HepG2 (cell line): ENCODE results near the gene UNC5CL. TPM values are rescaled to one million over a fixed set of nuclear protein-coding genes. Genes with fewer than 3 reads are reported as not detected.

Experiments used
- ETV5 ChIP-seq: IDR thresholded peaks from 2 replicates; pipeline ENCODE4 v1.6.1; 2018; ENCODE audit warnings: missing biosample characterization, missing genetic modification reagents, inconsistent platforms, borderline replicate concordance
- ETV6 ChIP-seq: sonication (generic); formaldehyde crosslinking; conservative IDR thresholded peaks from 2 replicates; pipeline ENCODE4 v1.4.0; 2020; ENCODE audit warnings: missing genetic modification reagents
- FOXC1 ChIP-seq: sonication (generic); formaldehyde crosslinking; IDR thresholded peaks from 2 replicates; pipeline ENCODE4 v1.8.0; 2022; ENCODE audit warnings: mild to moderate bottlenecking, missing genetic modification reagents, borderline replicate concordance
- GATAD2A ChIP-seq: IDR thresholded peaks from 2 replicates; pipeline ENCODE4 v1.6.1; 2016
- KDM1A ChIP-seq: IDR thresholded peaks from 2 replicates; pipeline ENCODE4 v1.6.1; 2016; ENCODE audit warnings: missing compliant biosample characterization
- PHF21A ChIP-seq: sonication (generic); formaldehyde crosslinking; IDR thresholded peaks from 2 replicates; pipeline ENCODE4 v1.5.0; 2020; ENCODE audit warnings: mild to moderate bottlenecking, missing genetic modification reagents
- RARA ChIP-seq: IDR thresholded peaks from 2 replicates; pipeline ENCODE4 v1.6.1; 2016; ENCODE audit warnings: missing genetic modification reagents, missing compliant biosample characterization
- RFX3 ChIP-seq: IDR thresholded peaks from 2 replicates; pipeline ENCODE4 v1.6.1; 2016; ENCODE audit warnings: missing biosample characterization, missing genetic modification reagents
- SNAPC2 ChIP-seq: sonication (generic); formaldehyde crosslinking; IDR thresholded peaks from 2 replicates; pipeline ENCODE4 v1.8.1; 2022; ENCODE audit warnings: mild to moderate bottlenecking, missing genetic modification reagents
- ZFP36L1 ChIP-seq: sonication (generic); formaldehyde crosslinking; IDR thresholded peaks from 2 replicates; pipeline ENCODE4 v1.8.0; 2022; ENCODE audit warnings: mild to moderate bottlenecking, missing genetic modification reagents, moderate library complexity
- ZNF556 ChIP-seq: sonication (generic); formaldehyde crosslinking; IDR thresholded peaks from 2 replicates; pipeline ENCODE4 v1.4.0; 2020; ENCODE audit warnings: mild to moderate bottlenecking, missing genetic modification reagents, borderline replicate concordance
- ZNF775 ChIP-seq: sonication (generic); formaldehyde crosslinking; IDR thresholded peaks from 2 replicates; pipeline ENCODE4 v1.4.0; 2020; ENCODE audit warnings: missing genetic modification reagents, mild to moderate bottlenecking, moderate library complexity, borderline replicate concordance
- ZNF839 ChIP-seq: sonication (generic); formaldehyde crosslinking; IDR thresholded peaks from 2 replicates; pipeline ENCODE4 v1.4.0; 2020; ENCODE audit warnings: missing genetic modification reagents, mild to moderate bottlenecking, borderline replicate concordance
- polyA plus RNA-seq, 8 experiments: library from polyadenylated mRNA; depleted of rRNA in 3 of 8; stranded (reverse) in 7 of 8; unstranded in 1 of 8; fragments of >200 nt; fragmentation: Illumina TruSeq in 4 of 8; extraction: Trizol in 4 of 8; gene quantifications; 2 replicates each; pipeline versions ENCODE4 v1.2.1 to v1.2.3, GENCODE V29; 2011 to 2016; ENCODE audit warnings: low read depth in 4 of 8, missing spikeins in 1 of 8, mixed read lengths in 1 of 8; ENCODE audit not compliant: insufficient read depth in 1 of 8
- total RNA-seq, 5 experiments: library from RNA; depleted of rRNA; stranded (reverse); fragments of >200 nt; fragmentation: Illumina TruSeq; extraction: Trizol; gene quantifications; 2 replicates each; pipeline ENCODE4 v1.2.3, GENCODE V29; 2016; ENCODE audit warnings: low read depth in 1 of 5
- TF ChIP-seq, protein P1 (sequence below): sonication (generic); formaldehyde crosslinking; conservative IDR thresholded peaks from 2 replicates; pipeline ENCODE4 v1.8.1; 2023; ENCODE audit warnings: missing genetic modification reagents
- TF ChIP-seq, protein P2 (sequence below): sonication (generic); formaldehyde crosslinking; IDR thresholded peaks from 2 replicates; pipeline ENCODE4 v1.4.0; 2020; ENCODE audit warnings: missing genetic modification reagents
- TF ChIP-seq, protein P3 (sequence below): sonication (generic); formaldehyde crosslinking; IDR thresholded peaks from 2 replicates; pipeline ENCODE4 v1.5.0; 2020; ENCODE audit warnings: missing genetic modification reagents
- TF ChIP-seq, protein P4 (sequence below), 2 experiments: sonication (generic) in 1 of 2; formaldehyde crosslinking in 1 of 2; IDR thresholded peaks; 2 replicates each; pipeline versions ENCODE4 v1.4.0 to v1.6.1; 2018 to 2020; ENCODE audit warnings: missing genetic modification reagents in 2 of 2, borderline replicate concordance in 1 of 2, low read depth in 1 of 2, mild to moderate bottlenecking in 1 of 2, missing biosample characterization in 1 of 2
- TF ChIP-seq, protein P5 (sequence below): sonication (generic); formaldehyde crosslinking; IDR thresholded peaks from 2 replicates; pipeline ENCODE4 v1.5.0; 2020; ENCODE audit warnings: mild to moderate bottlenecking, missing genetic modification reagents
- TF ChIP-seq, protein P6 (sequence below): sonication (generic); formaldehyde crosslinking; IDR thresholded peaks from 2 replicates; pipeline ENCODE4 v1.8.0; 2022; ENCODE audit warnings: mild to moderate bottlenecking, missing genetic modification reagents, moderate library complexity

The UNC5CL gene
- total and polyA plus RNA-seq, 2 of the 13 experiments (the other 11 are each of a cell fraction or from before 2014, with no cell fraction given): 2.4 to 2.5 TPM

DNA sequence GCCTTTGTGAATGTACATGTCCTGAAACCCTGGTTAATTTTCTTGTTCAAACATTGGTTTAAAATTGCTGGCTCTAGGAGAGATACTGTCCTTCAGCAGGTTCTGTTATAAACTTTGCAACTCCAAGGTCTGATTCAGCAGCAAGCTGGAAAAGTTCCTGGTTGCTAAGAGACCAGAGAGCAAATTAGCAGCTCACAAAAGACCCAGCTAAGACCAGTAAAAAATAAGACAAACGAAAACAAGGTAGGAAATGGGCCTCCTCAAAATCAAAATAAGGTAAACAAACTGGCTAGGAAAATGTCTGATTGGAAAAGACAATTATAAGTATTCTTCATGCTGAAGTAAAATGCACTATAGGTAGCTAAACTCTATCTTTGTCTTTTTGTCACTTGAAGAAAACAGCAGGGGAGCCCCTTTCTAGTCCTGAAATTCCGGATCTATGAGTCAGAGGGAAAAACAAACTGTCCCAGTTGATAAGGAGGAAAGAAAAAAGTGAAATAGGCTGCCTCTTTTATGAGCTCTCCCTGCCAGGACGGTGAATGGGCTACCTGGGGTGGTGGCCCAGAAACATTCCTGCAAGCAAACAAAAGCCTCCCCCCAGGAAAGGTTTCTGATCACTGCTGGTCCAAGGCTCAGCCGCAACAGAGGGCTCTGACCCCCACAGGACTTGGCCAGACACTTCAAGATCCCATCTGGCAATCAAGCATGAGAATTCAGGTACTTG lies 41.6 kb downstream of the UNC5CL start (continued):
- TF ChIP-seq, protein P1, sequence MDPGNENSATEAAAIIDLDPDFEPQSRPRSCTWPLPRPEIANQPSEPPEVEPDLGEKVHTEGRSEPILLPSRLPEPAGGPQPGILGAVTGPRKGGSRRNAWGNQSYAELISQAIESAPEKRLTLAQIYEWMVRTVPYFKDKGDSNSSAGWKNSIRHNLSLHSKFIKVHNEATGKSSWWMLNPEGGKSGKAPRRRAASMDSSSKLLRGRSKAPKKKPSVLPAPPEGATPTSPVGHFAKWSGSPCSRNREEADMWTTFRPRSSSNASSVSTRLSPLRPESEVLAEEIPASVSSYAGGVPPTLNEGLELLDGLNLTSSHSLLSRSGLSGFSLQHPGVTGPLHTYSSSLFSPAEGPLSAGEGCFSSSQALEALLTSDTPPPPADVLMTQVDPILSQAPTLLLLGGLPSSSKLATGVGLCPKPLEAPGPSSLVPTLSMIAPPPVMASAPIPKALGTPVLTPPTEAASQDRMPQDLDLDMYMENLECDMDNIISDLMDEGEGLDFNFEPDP (CRISPR knock-in tag): no peak
- TF ChIP-seq, protein P2, sequence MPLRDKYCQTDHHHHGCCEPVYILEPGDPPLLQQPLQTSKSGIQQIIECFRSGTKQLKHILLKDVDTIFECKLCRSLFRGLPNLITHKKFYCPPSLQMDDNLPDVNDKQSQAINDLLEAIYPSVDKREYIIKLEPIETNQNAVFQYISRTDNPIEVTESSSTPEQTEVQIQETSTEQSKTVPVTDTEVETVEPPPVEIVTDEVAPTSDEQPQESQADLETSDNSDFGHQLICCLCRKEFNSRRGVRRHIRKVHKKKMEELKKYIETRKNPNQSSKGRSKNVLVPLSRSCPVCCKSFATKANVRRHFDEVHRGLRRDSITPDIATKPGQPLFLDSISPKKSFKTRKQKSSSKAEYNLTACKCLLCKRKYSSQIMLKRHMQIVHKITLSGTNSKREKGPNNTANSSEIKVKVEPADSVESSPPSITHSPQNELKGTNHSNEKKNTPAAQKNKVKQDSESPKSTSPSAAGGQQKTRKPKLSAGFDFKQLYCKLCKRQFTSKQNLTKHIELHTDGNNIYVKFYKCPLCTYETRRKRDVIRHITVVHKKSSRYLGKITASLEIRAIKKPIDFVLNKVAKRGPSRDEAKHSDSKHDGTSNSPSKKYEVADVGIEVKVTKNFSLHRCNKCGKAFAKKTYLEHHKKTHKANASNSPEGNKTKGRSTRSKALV (CRISPR knock-in tag): 0 out of 2 replicates have a peak, but pooled peaks have one; percentile 21
- no peak for TF ChIP-seq ZNF839
- peak; percentile 36; the same call in 1 of the 2 replicates for TF ChIP-seq RARA
- peak; percentile 75 for TF ChIP-seq RFX3 (CRISPR knock-in tag)
- peak; percentile 54; the same call in 1 of the 2 replicates for TF ChIP-seq ETV5 (CRISPR knock-in tag)
- TF ChIP-seq, protein P3, sequence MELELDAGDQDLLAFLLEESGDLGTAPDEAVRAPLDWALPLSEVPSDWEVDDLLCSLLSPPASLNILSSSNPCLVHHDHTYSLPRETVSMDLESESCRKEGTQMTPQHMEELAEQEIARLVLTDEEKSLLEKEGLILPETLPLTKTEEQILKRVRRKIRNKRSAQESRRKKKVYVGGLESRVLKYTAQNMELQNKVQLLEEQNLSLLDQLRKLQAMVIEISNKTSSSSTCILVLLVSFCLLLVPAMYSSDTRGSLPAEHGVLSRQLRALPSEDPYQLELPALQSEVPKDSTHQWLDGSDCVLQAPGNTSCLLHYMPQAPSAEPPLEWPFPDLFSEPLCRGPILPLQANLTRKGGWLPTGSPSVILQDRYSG: no peak
- TF ChIP-seq, protein P4, sequence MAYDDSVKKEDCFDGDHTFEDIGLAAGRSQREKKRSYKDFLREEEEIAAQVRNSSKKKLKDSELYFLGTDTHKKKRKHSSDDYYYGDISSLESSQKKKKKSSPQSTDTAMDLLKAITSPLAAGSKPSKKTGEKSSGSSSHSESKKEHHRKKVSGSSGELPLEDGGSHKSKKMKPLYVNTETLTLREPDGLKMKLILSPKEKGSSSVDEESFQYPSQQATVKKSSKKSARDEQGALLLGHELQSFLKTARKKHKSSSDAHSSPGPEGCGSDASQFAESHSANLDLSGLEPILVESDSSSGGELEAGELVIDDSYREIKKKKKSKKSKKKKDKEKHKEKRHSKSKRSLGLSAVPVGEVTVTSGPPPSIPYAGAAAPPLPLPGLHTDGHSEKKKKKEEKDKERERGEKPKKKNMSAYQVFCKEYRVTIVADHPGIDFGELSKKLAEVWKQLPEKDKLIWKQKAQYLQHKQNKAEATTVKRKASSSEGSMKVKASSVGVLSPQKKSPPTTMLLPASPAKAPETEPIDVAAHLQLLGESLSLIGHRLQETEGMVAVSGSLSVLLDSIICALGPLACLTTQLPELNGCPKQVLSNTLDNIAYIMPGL (CRISPR knock-in tag; IDR thresholded peaks at IDR 0.05; ENCODE audit: borderline replicate concordance in 1 of 2, low read depth in 1 of 2): peak in 1 of 2 experiments; percentile 36; a peak in 1 of 4 replicates
- TF ChIP-seq, protein P5, sequence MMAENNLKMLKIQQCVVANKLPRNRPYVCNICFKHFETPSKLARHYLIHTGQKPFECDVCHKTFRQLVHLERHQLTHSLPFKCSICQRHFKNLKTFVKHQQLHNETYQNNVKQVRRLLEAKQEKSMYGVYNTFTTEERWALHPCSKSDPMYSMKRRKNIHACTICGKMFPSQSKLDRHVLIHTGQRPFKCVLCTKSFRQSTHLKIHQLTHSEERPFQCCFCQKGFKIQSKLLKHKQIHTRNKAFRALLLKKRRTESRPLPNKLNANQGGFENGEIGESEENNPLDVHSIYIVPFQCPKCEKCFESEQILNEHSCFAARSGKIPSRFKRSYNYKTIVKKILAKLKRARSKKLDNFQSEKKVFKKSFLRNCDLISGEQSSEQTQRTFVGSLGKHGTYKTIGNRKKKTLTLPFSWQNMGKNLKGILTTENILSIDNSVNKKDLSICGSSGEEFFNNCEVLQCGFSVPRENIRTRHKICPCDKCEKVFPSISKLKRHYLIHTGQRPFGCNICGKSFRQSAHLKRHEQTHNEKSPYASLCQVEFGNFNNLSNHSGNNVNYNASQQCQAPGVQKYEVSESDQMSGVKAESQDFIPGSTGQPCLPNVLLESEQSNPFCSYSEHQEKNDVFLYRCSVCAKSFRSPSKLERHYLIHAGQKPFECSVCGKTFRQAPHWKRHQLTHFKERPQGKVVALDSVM (CRISPR knock-in tag): no peak
- TF ChIP-seq ZFP36L1 (CRISPR knock-in tag): no peak; the same call in 1 of the 2 replicates
- TF ChIP-seq, protein P6, sequence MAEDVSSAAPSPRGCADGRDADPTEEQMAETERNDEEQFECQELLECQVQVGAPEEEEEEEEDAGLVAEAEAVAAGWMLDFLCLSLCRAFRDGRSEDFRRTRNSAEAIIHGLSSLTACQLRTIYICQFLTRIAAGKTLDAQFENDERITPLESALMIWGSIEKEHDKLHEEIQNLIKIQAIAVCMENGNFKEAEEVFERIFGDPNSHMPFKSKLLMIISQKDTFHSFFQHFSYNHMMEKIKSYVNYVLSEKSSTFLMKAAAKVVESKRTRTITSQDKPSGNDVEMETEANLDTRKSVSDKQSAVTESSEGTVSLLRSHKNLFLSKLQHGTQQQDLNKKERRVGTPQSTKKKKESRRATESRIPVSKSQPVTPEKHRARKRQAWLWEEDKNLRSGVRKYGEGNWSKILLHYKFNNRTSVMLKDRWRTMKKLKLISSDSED (CRISPR knock-in tag): no peak
- TF ChIP-seq KDM1A (CRISPR knock-in tag): peak; percentile 58
- peak; percentile 79 for TF ChIP-seq GATAD2A
- no peak for TF ChIP-seq FOXC1
- TF ChIP-seq PHF21A (CRISPR knock-in tag): peak; percentile 81
- no peak for TF ChIP-seq ZNF775 (CRISPR knock-in tag)
- 0 out of 2 replicates have a peak, but pooled peaks have one; percentile 16 for TF ChIP-seq SNAPC2
- TF ChIP-seq ZNF556: peak; percentile 33; the same call in 1 of the 2 replicates
- no peak for TF ChIP-seq ETV6 (CRISPR knock-in tag)
